ENCODE results near the gene TMC2.
"Not testable (repeated sequence)": the region's sequence is repeated elsewhere in the genome, so short reads cannot be mapped to it uniquely, and the experiment has no call there.

GRCh38 chr20:2506426-2506825 is 29.9 kb upstream of the TMC2 start:
- TF ChIP-seq CTCF (IDR thresholded peaks at IDR 0.05); POLR2A (IDR thresholded peaks at IDR 0.05); POLR2AphosphoS5 (IDR thresholded peaks at IDR 0.05; ENCODE audit: insufficient read depth in 1 of 2, low read depth in 1 of 2): not testable (repeated sequence)

Measured in vagina (tissue), 2 donors.